GM23248 (cell line): ENCODE results near the gene ZNF398.

Experiments
- EZH2 ChIP-seq: fragments of 200-600 bp; sonication (generic); IDR thresholded peaks from 2 replicates; pipeline ENCODE4 v1.6.1; 2018; ENCODE audit warnings: antibody characterized with exemption, mild to moderate bottlenecking; ENCODE audit not compliant: insufficient read depth, poor library complexity, severe bottlenecking
- EZH2phosphoT487 ChIP-seq: fragments of 200-600 bp; sonication (generic); IDR thresholded peaks from 2 replicates; pipeline ENCODE4 v1.6.1; 2018; ENCODE audit warnings: antibody characterized with exemption, moderate library complexity, mild to moderate bottlenecking, low read depth; ENCODE audit not compliant: insufficient read depth

GRCh38 chr7:149166142-149166541, 18.9 kb downstream of the ZNF398 start:
- TF ChIP-seq EZH2 (no peak), EZH2phosphoT487 (no peak)
